HepG2 (cell line): ENCODE measurements around the gene GNAT2. TPM values are rescaled to one million over a fixed set of nuclear protein-coding genes. Genes with fewer than 3 reads are reported as not detected.

Experiments
- ATAC-seq: fragments of 200-7000 bp; cut with Tn5 transposase; 3 replicates; pipeline ENCODE4 v1.9.1; 2020; ENCODE audit warnings: mild to moderate bottlenecking, moderate library complexity
- BruUV-seq: library from RNA; stranded (reverse); fragments of 400-500 nt; replicated peaks from 2 replicates; lab custom pipeline; 2021; lab: Mats Ljungman, UMichigan
- CTCF ChIA-PET: fragments of 300-600 bp; formaldehyde crosslinking; extraction: SDS; loops from one replicate; lab custom pipeline; 2021; ENCODE audit warnings: low total read pairs, inconsistent platforms, low intra/inter-chr PET ratio; lab: Yijun Ruan, JAX
- POLR2A ChIA-PET: fragments of 350-600 bp; sonication (Branson Sonifier 250); formaldehyde crosslinking; loops from one replicate; lab custom pipeline; 2020; ENCODE audit warnings: antibody characterized with exemption, inconsistent platforms; lab: Yijun Ruan, JAX
- DNase-seq: peaks from one replicate; pipeline ENCODE4 v3.0.0-alpha.2; 2015; ENCODE audit warnings: low spot score
- FAIRE-seq: peaks from 3 replicates; lab custom pipeline; 2011; peaks lifted over from hg19 to GRCh38; lab: Jason Lieb, UNC
- H2AFZ ChIP-seq: one replicate; pipeline ENCODE4 v1.6.1; 2011; ENCODE audit warnings: low read length, inconsistent platforms
- H3K27ac ChIP-seq: fragments of 300-600 bp; 3 replicates; pipeline ENCODE4 v1.8.0; 2011; ENCODE audit warnings: mixed run types, mild to moderate bottlenecking, mixed read lengths, low read length, inconsistent platforms; ENCODE audit not compliant: insufficient read depth; ENCODE audit errors: extremely low read length
- H3K27me3 ChIP-seq, 2 experiments: fragments of 200-600 bp in 1 of 2; 2 replicates in 1 of 2; 3 replicates in 1 of 2; pipeline versions ENCODE4 v1.6.0 to v1.8.0; 2011; ENCODE audit warnings: low read length in 2 of 2, mild to moderate bottlenecking in 2 of 2, moderate library complexity in 2 of 2, inconsistent platforms in 1 of 2; ENCODE audit not compliant: insufficient read depth in 2 of 2, control insufficient read depth in 1 of 2
- H3K36me3 ChIP-seq, 2 experiments: fragments of 200-600 bp in 1 of 2; replicated peaks in 1 of 2; 2 replicates in 1 of 2; 3 replicates in 1 of 2; pipeline versions ENCODE4 v1.5.1 to v1.8.0; 2011; ENCODE audit warnings: low read length in 2 of 2, inconsistent platforms in 1 of 2; ENCODE audit not compliant: insufficient read depth in 2 of 2, control insufficient read depth in 1 of 2
- H3K4me1 ChIP-seq: 2 replicates; pipeline ENCODE4 v1.5.1; 2012; ENCODE audit warnings: low read length, inconsistent platforms; ENCODE audit not compliant: insufficient read depth
- H3K4me2 ChIP-seq: 2 replicates; pipeline ENCODE4 v1.6.0; 2011; ENCODE audit warnings: low read depth, low read length, inconsistent platforms
- H3K4me3 ChIP-seq, 3 experiments: fragments of 200-600 bp in 1 of 3; sonication (generic), shearing (Covaris generic) in 1 of 3; replicated peaks in 1 of 3; 2 replicates each; pipeline ENCODE4 v1.5.1; 2011 to 2016; ENCODE audit warnings: low read length in 3 of 3, inconsistent platforms in 2 of 3, low read depth in 2 of 3, mild to moderate bottlenecking in 2 of 3, control low read depth in 1 of 3, mixed read lengths in 1 of 3; ENCODE audit not compliant: insufficient read depth in 1 of 3
- H3K79me2 ChIP-seq: one replicate; pipeline ENCODE4 v1.6.1; 2011; ENCODE audit warnings: low read length, inconsistent platforms; ENCODE audit not compliant: insufficient read depth
- H3K9ac ChIP-seq: 2 replicates; pipeline ENCODE4 v1.6.0; 2011; ENCODE audit warnings: mild to moderate bottlenecking, low read depth, low read length, inconsistent platforms; ENCODE audit not compliant: insufficient read depth
- H3K9me3 ChIP-seq: 2 replicates; pipeline ENCODE4 v1.5.1; 2012; ENCODE audit warnings: mild to moderate bottlenecking, low read length
- H4K20me1 ChIP-seq: 2 replicates; pipeline ENCODE4 v1.6.0; 2011; ENCODE audit warnings: inconsistent platforms, mild to moderate bottlenecking, low read length, moderate library complexity; ENCODE audit not compliant: insufficient read depth
- ADNP ChIP-seq: sonication (generic); formaldehyde crosslinking; IDR thresholded peaks from 2 replicates; pipeline ENCODE4 v1.4.0; 2020; ENCODE audit warnings: missing genetic modification reagents
- RBM22 ChIP-seq: fragments of 200-400 bp; formaldehyde crosslinking; optimal IDR thresholded peaks from 2 replicates; pipeline ENCODE3; 2017; ENCODE audit warnings: mild to moderate bottlenecking, low read length, moderate library complexity
- STAG1 ChIP-seq: sonication (generic); formaldehyde crosslinking; IDR thresholded peaks from 2 replicates; pipeline ENCODE4 v1.4.0; 2020; ENCODE audit warnings: missing genetic modification reagents
- ZBTB7B ChIP-seq: sonication (generic); formaldehyde crosslinking; IDR thresholded peaks from 2 replicates; pipeline ENCODE4 v1.4.0; 2020; ENCODE audit warnings: missing genetic modification reagents
- WGBS: methylation state at CpG from one replicate; pipeline ENCODE4 v1.1.6; 2017; ENCODE audit warnings: low lambda C conversion rate; 5-methylcytosine and 5-hydroxymethylcytosine counted together
- in situ Hi-C: cut with HindIII; loops from 2 replicates; pipeline ENCODE4 v1.10.0; 2017; ENCODE audit warnings: low pct_unique_long_range_greater_than_20kb; ENCODE audit not compliant: extremely low pct_ligation_motif_present
- intact Hi-C: fragments of 100-400 bp; cut with micrococcal nuclease; formaldehyde crosslinking; loops from one replicate; pipeline ENCODE4 v1.10.0; 2022; ENCODE audit not compliant: unreplicated experiment
- polyA plus RNA-seq, 8 experiments: library from polyadenylated mRNA; depleted of rRNA in 3 of 8; stranded (reverse) in 7 of 8; unstranded in 1 of 8; fragments of >200 nt; fragmentation: Illumina TruSeq in 4 of 8; extraction: Trizol in 4 of 8; gene quantifications; 2 replicates each; pipeline versions ENCODE4 v1.2.1 to v1.2.3, GENCODE V29; 2011 to 2016; ENCODE audit warnings: low read depth in 4 of 8, missing spikeins in 1 of 8, mixed read lengths in 1 of 8; ENCODE audit not compliant: insufficient read depth in 1 of 8
- total RNA-seq, 5 experiments: library from RNA; depleted of rRNA; stranded (reverse); fragments of >200 nt; fragmentation: Illumina TruSeq; extraction: Trizol; gene quantifications; 2 replicates each; pipeline ENCODE4 v1.2.3, GENCODE V29; 2016; ENCODE audit warnings: low read depth in 1 of 5
- TF ChIP-seq, protein P1 (sequence below): sonication (generic); formaldehyde crosslinking; conservative IDR thresholded peaks from 2 replicates; pipeline ENCODE4 v1.4.0; 2020; ENCODE audit warnings: missing genetic modification reagents
- TF ChIP-seq, protein P2 (sequence below): sonication (generic); formaldehyde crosslinking; IDR thresholded peaks from 2 replicates; pipeline ENCODE4 v1.8.1; 2023; ENCODE audit warnings: mild to moderate bottlenecking, missing genetic modification reagents

The GNAT2 gene
- total and polyA plus RNA-seq, 2 of the 13 experiments (the other 11 are each of a cell fraction or from before 2014, with no cell fraction given): 0.08 to 0.20 TPM

DNA sequence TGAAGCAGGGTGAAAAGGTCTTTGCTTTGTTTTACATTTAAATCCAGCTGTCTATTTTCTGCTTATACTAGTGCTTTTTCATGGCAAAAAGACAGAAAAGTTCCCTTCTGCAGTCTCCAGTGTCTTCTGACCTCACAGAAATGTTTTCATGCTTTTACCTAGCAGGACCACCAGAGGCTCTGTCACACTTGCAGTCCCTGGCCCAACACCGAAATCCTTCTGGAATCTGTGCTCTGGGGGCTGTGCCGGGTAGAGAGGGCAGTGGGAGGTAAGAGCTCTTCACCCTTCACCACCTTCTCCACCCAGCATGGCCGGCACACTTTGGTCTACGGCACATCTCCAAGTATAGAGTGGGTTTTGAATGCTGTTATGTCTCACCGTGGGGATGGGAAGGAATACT is 20.8 kb downstream of the GNAT2 start:
- CTCF ChIA-PET: no interaction called here
- WGBS: 89% methylated on average over 5 of the region's 5 CpGs

More for the DNA sequence above, 20.8 kb downstream of the GNAT2 start:
- no peaks in the 10 kb centered on the region for H3K9me3 ChIP-seq
- BruUV-seq: no TSS peak
- H3K4me3 ChIP-seq: no peak overlapping the region
- H3K27me3 ChIP-seq: no peaks in the 10 kb centered on the region
- H4K20me1 ChIP-seq: no peaks in the 10 kb centered on the region
- peaks cover 0 to under 1% of the 10 kb centered on the region in 2 experiments; a peak in 1 of 5 replicates for H3K36me3 ChIP-seq
- H3K4me2 ChIP-seq: no peak overlapping the region
- in situ Hi-C loops: no loop called here
- DNase-seq (no peak), FAIRE-seq (no peak), ATAC-seq (peak; percentile 89)
- no peak overlapping the region for H3K9ac ChIP-seq
- intact Hi-C loops: no loop called here
- H3K27ac ChIP-seq: no peak overlapping the region
- no peak overlapping the region for H2AFZ ChIP-seq
- TF ChIP-seq RBM22 (peak; percentile 16), ZBTB7B (CRISPR knock-in tag) (no peak), ADNP (CRISPR knock-in tag) (no peak), STAG1 (CRISPR knock-in tag) (peak; percentile 34)
- TF ChIP-seq, protein P1, sequence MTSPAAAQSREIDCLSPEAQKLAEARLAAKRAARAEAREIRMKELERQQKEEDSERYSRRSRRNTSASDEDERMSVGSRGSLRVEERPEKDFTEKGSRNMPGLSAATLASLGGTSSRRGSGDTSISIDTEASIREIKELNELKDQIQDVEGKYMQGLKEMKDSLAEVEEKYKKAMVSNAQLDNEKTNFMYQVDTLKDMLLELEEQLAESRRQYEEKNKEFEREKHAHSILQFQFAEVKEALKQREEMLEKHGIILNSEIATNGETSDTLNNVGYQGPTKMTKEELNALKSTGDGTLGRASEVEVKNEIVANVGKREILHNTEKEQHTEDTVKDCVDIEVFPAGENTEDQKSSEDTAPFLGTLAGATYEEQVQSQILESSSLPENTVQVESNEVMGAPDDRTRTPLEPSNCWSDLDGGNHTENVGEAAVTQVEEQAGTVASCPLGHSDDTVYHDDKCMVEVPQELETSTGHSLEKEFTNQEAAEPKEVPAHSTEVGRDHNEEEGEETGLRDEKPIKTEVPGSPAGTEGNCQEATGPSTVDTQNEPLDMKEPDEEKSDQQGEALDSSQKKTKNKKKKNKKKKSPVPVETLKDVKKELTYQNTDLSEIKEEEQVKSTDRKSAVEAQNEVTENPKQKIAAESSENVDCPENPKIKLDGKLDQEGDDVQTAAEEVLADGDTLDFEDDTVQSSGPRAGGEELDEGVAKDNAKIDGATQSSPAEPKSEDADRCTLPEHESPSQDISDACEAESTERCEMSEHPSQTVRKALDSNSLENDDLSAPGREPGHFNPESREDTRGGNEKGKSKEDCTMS (CRISPR knock-in tag): no peak
- TF ChIP-seq, protein P2, sequence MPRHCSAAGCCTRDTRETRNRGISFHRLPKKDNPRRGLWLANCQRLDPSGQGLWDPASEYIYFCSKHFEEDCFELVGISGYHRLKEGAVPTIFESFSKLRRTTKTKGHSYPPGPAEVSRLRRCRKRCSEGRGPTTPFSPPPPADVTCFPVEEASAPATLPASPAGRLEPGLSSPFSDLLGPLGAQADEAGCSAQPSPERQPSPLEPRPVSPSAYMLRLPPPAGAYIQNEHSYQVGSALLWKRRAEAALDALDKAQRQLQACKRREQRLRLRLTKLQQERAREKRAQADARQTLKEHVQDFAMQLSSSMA (CRISPR knock-in tag): no peak
- POLR2A ChIA-PET: no interaction called here
- H3K4me1 ChIP-seq: 0 out of 2 replicates have a peak, but pooled peaks cover 7% of the 10 kb centered on the region
- H3K79me2 ChIP-seq: no peaks in the 10 kb centered on the region
